ENCODE results near the gene TRABD2A. TPM values are rescaled to one million over a fixed set of nuclear protein-coding genes. Genes with fewer than 3 reads are reported as not detected.

TRABD2A gene
- total RNA-seq, 1 experiment from 2014 or later: 4.6 TPM

DNA sequence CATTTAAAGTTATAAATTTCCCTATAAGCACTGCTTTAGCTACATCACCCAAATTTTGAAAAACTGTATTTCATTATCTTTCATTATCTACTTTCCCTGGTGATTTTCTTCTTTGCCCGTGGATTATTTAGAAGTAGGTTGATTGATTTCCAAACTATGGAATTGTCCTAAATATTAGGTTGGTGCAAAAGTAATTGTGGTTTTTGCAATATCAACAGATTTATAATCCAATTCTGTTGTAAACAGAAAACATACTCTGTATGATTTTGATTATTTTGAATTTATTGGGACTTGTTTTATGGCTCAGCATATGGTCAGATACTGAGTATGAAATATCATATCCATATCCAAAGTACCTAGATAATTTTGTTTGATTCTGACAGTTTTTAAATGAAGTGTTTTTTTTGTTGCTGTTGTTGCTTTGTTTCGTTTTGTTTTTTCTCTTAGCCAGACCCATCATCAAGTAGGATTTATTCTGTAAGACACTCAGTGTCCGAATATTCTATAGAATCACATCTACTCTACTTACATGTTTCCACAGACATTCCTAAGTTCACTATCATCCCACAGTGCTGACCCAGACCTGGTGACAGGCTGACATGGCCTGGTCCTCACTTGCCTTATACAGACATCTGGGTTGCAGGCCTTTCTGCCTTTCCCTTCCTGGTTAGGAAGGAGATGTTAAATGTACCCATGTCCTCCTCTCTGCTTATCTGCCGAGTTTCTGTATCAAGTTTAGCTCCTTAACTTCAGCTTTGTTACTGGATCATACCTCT lies 2.1 kb upstream of the TRABD2A start:
- no peaks in the 10 kb centered on the region for H3K79me2 ChIP-seq (ENCODE audit: insufficient read depth, low read length)
- no peak overlapping the region for H3K4me3 ChIP-seq (replicated peaks in 1 of 2; ENCODE audit: low read depth in 1 of 2, low read length in 2 of 2)
- H3K27me3 ChIP-seq (ENCODE audit: insufficient read depth, low read length): no peaks in the 10 kb centered on the region; the same call in 1 of the 2 replicates
- no peaks in the 10 kb centered on the region for H3K9me3 ChIP-seq (ENCODE audit: control insufficient read depth in 1 of 2, insufficient read depth in 1 of 2, low read depth in 1 of 2, low read length in 2 of 2)
- ChIA-PET CTCF (interaction anchor here (0.7 to 2.0 kb wide), 15 partner anchors 9 to 390 kb away, joined by 3 to 18 read pairs (median 4); no protein-coding TSS in a partner anchor), POLR2A (interaction anchor here (0.6 to 1.7 kb wide), 5 partner anchors 18 to 43 kb away, joined by 3 to 7 read pairs (median 3); partner anchors contain the start of gene TMSB10), RAD21 (ENCODE audit: low non-redundant PET in 1 of 2, low total read pairs in 2 of 2, uncharacterized antibody in 2 of 2, unreplicated experiment in 2 of 2) (no interaction called here)
- H3K9me2 ChIP-seq (ENCODE audit: insufficient read depth): no peaks in the 10 kb centered on the region
- intact Hi-C loops (cut with micrococcal nuclease): loop anchor here (1.0 kb wide), 2 partner anchors 42 to 388 kb away; no protein-coding TSS in a partner anchor
- H3K4me1 ChIP-seq (ENCODE audit: control insufficient read depth in 1 of 2, insufficient read depth in 2 of 2, low read length in 2 of 2): peaks cover 5 to 24% of the 10 kb centered on the region in 2 experiments; a peak in 3 of 4 replicates
- TF ChIP-seq, protein P1, sequence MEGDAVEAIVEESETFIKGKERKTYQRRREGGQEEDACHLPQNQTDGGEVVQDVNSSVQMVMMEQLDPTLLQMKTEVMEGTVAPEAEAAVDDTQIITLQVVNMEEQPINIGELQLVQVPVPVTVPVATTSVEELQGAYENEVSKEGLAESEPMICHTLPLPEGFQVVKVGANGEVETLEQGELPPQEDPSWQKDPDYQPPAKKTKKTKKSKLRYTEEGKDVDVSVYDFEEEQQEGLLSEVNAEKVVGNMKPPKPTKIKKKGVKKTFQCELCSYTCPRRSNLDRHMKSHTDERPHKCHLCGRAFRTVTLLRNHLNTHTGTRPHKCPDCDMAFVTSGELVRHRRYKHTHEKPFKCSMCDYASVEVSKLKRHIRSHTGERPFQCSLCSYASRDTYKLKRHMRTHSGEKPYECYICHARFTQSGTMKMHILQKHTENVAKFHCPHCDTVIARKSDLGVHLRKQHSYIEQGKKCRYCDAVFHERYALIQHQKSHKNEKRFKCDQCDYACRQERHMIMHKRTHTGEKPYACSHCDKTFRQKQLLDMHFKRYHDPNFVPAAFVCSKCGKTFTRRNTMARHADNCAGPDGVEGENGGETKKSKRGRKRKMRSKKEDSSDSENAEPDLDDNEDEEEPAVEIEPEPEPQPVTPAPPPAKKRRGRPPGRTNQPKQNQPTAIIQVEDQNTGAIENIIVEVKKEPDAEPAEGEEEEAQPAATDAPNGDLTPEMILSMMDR (IDR thresholded peaks at IDR 0.05 in 2 of 3, conservative IDR thresholded peaks at IDR 0.05 in 1 of 3; ENCODE audit: borderline replicate concordance in 1 of 3, insufficient read depth in 1 of 3, low read depth in 2 of 3, low read length in 2 of 3): no peak
- TF ChIP-seq YY1 (IDR thresholded peaks at IDR 0.05; ENCODE audit: extremely low read depth, insufficient replicate concordance, low read depth, low read length): no peak
- no peak for TF ChIP-seq SIN3A (IDR thresholded peaks at IDR 0.05; ENCODE audit: low read depth)
- TF ChIP-seq CEBPB (IDR thresholded peaks at IDR 0.05; ENCODE audit: low read depth): no peak
- TF ChIP-seq POLR2AphosphoS5 (IDR thresholded peaks at IDR 0.05; ENCODE audit: low read depth, low read length): no peak
- TF ChIP-seq, protein P2, sequence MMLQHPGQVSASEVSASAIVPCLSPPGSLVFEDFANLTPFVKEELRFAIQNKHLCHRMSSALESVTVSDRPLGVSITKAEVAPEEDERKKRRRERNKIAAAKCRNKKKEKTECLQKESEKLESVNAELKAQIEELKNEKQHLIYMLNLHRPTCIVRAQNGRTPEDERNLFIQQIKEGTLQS (IDR thresholded peaks at IDR 0.05): no peak
- TF ChIP-seq SP1 (IDR thresholded peaks at IDR 0.05; ENCODE audit: low read depth): no peak
- no peak for TF ChIP-seq TCF7L2 (IDR thresholded peaks at IDR 0.05; ENCODE audit: borderline replicate concordance, extremely low read depth, insufficient read depth, insufficient read length)
- no peak for TF ChIP-seq SRF (IDR thresholded peaks at IDR 0.05; ENCODE audit: low read depth)
- no peak for TF ChIP-seq CBX3 (IDR thresholded peaks at IDR 0.05; ENCODE audit: low read depth)
- TF ChIP-seq, protein P3, sequence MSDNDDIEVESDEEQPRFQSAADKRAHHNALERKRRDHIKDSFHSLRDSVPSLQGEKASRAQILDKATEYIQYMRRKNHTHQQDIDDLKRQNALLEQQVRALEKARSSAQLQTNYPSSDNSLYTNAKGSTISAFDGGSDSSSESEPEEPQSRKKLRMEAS (IDR thresholded peaks at IDR 0.05): no peak
- TF ChIP-seq ZNF274 (IDR thresholded peaks at IDR 0.05; ENCODE audit: low read depth, low read length): no peak
- no peak for TF ChIP-seq EZH2phosphoT487 (IDR thresholded peaks at IDR 0.05; ENCODE audit: borderline replicate concordance)
- no peak for TF ChIP-seq JUND (IDR thresholded peaks at IDR 0.05)
- TF ChIP-seq POLR2A (IDR thresholded peaks at IDR 0.05; ENCODE audit: borderline replicate concordance, extremely low read depth, insufficient read depth, insufficient read length): no peak
- no peak for TF ChIP-seq ZFX (IDR thresholded peaks at IDR 0.05)
- ATAC-seq: no peak
- BruUV-seq (replicated peaks): no TSS peak
- peak overlapping the region; percentile 57; the same call in 1 of the 2 replicates for H3K9ac ChIP-seq (ENCODE audit: low read length)
- no peaks in the 10 kb centered on the region for H4K20me1 ChIP-seq (ENCODE audit: insufficient read depth)
- no peak for DNase-seq (ENCODE audit: low read depth, low spot score)
- H3K27ac ChIP-seq (ENCODE audit: low read depth, low read length): no peak overlapping the region
- H2AFZ ChIP-seq (ENCODE audit: low read depth, low read length, poor library complexity, severe bottlenecking): peak overlapping the region; percentile 85
- no peaks in the 10 kb centered on the region for H3K36me3 ChIP-seq (ENCODE audit: control insufficient read depth in 1 of 2, insufficient read depth in 2 of 2, low read length in 2 of 2)
- peak overlapping the region; percentile 82 for H3K4me2 ChIP-seq (ENCODE audit: low read length)
